CD4-positive, alpha-beta T cell treated with Interleukin-4 for 4 hours (primary cell): ENCODE results near the gene SNCAIP.
"Not testable (repeated sequence)": the region's sequence is repeated elsewhere in the genome, so short reads cannot be mapped to it uniquely, and the experiment has no call there.

Source experiments
- DNase-seq: peaks from one replicate; pipeline ENCODE4 v3.0.0-alpha.2; 2020

SNCAIP gene

DNA sequence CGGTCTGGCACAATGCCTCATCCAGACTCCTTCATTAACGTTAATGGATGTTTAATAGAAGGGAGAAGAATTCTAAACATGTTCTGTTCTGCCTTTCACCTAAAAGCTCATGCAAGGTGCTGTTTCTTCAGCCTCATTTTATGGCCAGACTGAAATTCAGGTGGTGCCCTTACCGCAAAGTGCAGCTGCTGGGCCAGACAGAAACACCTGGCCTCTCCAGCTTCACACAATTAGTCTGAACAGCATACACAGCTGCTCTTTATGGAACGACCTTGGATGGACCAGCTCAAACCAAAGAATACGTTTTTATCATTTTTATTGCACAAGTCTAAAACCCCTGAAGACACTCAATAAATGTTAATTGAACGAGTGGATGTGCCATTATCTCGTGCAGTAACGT is 4.6 kb downstream of the SNCAIP start:
- no peak for DNase-seq

DNA sequence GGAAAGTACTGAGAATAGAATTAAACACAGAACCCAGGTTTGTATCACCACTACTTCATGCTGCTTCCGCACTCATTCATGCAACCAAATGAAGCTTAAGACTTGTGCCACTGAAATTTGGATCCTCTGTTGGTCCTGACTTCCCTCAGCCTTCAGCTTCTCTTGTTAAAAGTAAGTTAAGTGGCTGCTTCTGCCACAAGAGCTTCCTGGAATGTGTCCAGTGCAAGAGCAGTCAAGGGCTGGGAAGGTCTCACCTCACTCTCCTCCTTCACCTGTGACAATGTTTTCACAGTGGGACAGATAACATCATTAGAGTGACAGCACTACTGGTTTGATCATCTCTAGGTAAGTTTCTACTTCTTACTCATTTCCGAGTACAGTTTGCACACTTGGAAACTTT is 7.9 kb downstream of the SNCAIP start:
- no peak for DNase-seq

DNA sequence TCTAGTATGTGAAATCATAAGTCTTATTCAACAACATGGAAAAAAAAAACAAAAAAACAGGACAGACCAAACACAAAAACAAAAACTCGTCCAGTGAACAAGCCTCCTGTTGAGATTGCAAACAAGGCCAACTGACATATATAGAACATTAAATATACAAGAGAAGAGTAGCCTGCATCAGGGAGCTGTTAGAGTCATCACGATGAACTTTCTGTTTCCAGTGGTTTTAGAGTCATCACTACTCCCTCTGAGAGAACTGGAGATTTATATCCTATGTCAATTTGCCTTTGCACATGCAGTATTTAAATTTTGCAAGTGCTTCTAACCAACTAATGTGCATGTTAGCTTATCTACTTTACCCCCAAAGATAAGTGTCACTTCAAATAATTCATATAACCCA is 9.9 kb downstream of the SNCAIP start:
- DNase-seq: no peak

DNA sequence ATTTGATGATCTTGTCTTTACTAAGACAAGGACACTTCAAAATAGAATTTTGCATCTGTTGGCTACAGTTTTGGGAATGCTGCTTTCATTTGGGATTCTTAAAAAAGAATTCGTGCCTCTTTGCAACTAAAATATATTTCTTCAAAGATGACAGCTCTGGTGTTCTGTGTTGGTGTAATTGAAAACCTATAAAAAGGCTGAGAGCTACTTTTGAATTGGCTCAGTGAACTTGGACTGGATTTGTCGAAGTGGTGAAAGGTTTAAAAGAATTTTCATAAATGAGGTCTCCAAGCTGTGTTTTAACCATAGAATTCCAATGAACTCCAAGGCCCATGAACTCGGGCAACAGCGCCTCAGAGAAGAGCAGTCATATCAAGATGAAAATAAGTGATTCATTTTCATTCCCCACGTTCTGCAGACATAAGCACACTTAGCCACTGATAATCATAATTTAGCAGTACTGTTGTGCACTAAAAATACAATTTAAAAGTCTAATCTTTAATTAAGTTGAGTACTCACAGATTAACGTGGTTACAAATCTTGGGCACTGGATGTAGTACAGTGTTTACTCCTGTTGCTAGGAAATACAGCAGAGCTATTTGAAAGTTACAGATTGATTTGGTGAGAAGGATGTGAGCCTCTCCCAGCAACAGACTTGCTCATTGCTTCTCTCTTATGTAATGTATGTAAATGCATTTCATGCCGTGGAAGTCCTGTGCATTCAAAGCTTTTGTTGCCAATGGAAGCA is 10.9 kb downstream of the SNCAIP start:
- no peak for DNase-seq

DNA sequence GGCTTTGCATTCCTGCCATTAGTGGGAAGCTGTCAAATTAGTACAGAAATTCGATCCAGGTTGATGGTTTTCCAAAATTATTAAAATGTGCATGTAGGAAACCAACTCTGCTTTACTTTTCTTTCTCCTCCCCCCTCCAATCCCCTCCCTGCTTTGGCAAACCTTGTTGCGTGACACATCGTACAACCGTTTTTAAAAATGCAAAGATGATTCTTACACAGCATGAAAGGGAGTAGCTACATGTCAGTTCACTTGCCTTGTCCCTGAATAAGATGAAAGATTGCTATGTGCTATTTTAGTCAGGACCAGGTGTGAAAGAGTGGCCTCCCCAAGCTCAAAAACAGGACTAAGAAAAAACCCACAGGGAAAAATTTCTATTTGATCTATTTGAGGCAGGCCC is 11.7 kb downstream of the SNCAIP start:
- DNase-seq: no peak

DNA sequence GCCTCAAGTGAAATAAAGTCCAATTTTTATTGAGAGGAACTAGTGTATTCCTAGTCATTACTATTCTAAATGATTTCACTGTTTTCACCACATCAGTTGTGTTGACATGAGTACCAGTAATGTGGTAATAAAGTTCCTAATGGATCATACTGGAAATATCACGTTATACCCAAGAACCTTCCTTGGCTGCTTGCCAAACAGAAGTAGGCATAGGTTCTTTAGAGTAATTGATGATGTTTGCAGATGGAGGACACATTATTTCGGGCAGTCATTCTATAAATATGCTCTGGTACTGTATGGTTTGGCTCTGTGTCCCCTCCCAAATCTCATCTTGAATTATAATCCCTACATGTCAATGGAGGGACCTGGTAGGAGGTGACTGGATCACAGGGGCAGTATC is 15.1 kb downstream of the SNCAIP start:
- DNase-seq: no peak

DNA sequence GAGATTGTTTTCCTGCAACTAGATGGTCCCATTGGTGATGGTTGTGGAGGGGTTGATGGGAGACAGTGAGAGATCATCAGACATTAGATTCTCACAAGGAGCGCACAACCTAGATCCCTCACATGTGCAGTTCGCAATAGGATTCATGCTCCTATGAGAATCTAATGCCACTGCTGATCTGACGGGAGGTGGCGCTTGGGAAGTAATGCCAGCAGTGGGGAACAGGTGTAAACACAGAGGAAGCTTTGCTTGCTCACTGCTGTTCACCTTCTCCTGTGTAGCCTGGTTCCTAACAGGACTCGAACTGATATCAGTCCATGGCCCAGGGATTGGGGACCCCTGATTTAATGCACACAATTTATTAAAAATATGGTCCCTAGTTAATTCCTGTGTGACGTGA is 18.8 kb downstream of the SNCAIP start:
- DNase-seq: no peak

DNA sequence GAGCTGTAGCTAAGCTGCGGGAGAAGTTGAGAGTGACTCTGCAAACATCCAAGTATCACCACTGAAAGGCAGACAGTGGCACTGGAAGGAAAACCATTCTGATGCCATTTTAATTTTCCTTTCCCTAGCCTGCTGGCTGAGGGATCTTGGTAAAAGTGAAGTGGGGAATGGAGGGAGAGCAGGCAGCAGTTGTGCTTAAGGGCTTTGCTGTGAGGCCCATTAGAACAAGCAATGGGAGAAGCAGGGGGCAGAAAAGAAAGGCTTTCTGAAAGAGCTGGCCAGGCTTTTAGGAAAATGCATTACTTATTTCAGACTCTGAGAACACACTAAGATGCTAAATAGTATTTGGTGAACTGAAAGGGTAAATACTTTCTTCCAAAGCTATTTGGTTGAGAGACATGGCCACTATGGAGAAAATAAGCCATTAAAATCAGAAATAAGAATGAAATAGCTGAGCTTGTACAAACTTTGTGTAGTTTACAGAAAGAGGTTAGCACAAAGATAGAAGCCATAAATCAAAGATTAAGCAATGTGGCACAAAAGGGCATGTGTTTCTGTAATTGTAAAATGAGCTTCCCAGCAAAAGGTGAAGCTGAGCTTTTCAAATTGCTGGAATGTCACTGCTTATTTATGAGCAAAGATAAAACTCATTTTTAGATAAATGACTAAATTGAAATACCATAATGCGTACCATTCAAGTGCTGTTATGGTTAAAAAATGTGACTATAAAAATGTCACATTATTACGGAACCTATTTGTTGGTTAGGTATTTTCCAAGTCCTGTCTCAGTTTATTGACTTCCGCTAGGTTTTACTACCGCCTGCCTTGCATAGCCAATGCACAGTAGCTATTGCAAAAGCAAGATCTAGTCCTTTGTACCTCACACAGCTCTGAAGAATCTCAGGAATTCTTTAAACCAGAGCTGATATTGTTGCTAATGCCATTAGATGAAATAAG is 20.8 kb downstream of the SNCAIP start:
- no peak for DNase-seq

DNA sequence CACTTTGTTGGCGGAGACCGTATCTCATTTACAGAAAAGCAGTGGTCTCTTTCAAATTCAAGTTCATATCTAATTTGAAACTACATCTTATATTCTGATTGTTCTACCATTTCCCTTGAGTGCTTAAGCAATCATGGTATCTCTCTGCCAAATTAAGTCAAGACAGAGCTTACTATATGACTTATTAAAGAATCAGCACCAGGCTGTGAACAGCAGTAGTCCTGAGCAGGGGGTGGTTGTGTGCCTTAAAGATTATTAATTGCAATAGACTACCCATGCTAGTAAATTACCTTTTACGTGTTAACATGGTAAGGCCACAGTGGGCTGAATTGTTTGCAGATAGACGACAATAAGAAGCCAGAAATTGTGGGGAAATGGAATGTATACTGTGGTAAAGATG is 21.5 kb downstream of the SNCAIP start:
- DNase-seq: no peak

DNA sequence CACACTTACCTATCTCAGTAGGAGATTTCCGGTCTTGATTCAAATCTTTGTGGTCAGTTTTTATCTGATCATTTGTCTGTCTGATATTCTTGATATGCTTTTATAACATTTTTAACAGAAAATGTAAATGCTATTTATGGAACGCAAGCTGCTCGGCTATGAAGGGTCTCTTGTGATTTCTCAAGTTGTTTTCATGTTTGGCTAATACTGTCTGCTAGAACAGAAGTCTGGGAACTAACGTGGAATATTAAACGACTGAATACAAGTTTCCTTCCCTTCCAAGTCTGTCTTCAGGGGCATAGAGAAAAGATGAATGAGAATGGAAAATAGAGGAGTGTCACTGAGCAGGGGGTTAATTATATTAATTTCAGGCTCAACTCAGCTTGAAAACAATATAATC is 27.6 kb downstream of the SNCAIP start:
- no peak for DNase-seq

DNA sequence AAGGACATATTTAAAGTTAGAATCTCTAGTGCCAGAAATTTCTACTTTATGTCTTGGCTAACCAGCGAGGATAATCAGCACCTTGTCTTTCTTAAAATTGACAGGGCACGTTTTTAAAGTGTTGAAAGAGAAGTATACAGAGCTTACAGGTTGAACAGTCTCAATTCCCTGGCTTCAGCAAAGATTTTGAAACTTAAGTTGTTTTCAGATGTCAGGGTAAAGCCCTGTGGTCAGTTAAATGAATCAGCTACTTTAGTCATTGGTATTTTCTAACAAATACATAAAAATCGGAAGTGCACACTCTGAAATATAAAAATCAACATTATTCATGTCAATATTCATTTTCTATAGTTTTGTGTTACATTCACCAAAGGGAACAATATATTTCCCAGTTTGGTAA is 29.1 kb downstream of the SNCAIP start:
- no peak for DNase-seq

DNA sequence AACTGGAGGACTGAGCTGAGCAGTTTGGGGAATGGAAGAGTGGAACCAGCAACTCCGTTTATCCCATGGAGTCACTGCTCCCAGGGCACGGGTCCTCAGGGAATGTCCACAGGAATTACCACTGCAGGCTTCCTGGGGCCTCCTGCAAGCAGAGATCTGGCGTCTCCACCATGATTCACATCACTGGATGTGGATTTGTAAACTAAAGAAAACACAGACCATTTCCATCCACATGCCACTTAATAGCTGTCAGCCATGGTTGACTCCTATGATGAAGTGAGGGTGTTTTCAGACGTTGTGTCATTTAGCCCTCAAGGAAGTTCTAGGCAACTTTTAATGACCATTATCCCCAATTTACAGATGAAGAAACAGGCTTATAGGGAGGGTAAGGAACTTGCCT is 30.2 kb downstream of the SNCAIP start:
- no peak for DNase-seq

DNA sequence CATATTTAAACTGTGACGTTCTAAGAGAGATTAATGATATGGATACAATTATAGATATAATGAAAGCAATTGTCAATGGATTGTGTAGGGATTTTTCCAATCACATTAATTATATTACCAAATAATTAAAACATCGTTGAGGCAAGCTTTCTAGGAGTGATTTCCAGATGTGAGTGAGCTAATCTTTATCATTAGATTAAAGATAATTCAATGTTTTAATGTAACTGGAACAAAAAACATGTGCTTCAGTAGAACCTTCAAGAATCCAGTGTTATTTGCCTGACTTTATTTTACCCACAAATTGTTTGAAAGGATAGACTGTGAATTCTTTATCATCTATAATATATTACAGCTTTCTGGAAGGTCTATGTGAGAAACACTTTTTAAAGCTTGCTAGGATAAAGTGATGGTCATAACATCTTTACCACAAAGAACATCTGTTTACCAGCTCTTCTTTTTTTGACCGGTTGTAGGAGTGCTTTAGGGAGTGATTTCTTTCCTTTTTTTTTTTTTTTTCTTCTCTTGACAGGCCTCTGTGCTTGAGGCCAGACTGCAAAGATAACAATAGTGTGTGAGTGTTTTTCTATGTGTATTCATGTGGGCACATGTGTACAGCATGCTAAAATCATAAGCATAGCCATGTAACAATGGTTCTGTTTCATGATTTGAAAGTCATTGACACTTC is 35.0 kb downstream of the SNCAIP start:
- DNase-seq: no peak

DNA sequence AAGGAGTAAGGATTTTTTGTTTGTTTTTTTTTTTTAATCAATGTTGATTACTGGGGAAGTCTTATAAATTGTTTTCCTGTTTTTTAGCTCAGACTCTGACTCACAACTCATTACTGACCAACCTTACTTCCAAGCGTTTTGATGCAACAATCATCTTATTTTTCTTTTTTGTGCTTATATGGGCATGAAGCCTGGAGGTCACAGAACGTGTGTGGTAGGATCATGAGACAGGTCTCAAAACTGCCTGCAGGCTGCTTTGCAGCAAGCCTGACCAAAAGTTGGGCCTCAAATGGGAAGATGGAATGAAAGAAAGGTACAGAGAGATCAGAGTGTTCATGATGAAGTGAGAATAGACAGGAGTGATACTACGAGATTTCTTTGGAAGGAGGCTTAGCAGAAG is 38.5 kb downstream of the SNCAIP start:
- DNase-seq: no peak

DNA sequence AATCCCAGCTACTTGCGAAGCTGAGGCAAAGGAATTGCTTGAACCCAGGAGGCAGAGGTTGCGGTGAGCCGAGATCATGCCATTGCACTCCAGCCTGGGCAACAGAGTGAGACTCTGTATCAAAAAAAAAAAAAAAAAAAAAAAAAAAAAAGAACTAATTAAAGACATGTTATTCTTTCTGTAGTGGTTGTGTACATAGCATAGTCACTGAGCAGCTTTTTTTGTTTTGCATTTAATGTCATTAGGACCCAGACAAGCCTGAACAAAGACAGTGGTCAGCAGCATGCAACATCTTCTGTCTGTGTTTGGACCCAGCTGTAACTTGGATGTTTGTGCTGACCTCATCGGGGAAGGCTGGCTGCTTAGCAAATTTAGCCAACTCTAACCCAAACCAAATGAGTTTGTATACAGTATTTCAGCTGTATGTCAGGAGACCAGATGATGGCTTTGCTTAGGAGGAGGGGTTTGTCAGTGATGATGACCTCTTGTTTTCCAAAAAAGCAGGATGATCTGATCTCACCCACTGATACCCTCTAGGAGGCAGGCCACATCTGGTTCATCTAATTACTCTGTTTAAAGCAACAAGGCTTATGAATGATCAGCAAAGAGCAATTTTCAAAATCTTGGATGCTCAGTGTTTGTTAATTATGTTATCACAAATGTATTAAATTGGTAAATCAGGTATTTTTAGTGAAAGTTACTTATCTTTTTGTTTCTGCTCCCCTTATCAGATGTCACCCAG is 39.5 kb downstream of the SNCAIP start:
- no peak for DNase-seq

DNA sequence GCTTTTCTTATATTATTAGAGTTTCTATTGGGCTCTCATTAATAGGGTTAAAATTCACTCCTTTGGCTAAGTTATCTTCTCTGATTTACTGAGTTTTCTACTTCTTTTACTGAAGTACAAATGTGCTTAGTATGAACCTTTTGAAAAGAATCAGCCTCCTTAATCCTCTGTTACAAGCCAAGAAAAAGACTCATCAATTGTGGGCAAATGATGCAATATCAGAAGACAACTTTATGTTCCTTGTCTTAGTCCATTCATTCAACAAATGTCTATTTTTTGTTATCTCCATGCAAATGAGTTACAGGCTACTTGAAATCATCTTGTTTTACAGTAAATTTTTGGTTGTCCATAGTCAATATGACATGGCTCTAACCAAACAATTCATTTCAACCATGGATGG is 40.3 kb downstream of the SNCAIP start:
- DNase-seq: no peak

DNA sequence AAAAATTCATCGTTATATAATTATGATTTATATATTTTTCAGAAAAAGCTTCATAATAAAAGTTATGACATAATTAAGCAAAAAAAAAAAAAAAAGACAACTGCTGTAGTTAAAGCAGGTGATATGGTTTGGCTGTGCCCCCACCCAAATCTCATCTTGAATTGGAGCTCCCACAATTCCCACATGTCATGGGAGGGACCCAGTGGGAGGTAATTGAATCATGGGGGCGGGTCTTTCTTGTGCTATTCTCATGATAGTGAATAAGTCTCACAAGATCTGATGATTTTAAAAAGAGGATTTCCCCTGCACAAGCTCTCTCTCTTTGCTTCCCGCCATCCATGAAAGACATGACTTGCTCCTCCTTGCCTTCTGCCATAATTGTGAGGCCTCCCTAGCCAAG is 41.3 kb downstream of the SNCAIP start:
- DNase-seq: not testable (repeated sequence)

DNA sequence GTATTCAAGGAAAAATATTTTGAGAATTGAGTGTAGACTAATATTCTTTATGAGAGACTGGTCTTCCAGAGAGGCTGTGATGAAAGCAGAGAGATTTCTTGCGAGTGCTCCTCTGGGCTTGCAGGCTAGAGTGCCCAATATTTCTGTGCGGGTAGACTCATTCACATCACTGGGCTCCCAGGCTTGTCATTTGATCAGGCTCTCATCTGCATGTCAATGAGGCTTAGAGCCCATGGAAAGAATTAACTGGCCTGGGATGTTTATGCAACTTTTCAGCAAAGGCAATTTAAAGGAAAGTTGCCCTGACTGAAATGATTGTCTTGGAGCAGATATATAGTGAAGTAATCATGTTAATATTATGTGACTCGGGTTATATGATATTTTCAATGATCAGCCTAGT is 42.3 kb downstream of the SNCAIP start:
- DNase-seq: no peak

DNA sequence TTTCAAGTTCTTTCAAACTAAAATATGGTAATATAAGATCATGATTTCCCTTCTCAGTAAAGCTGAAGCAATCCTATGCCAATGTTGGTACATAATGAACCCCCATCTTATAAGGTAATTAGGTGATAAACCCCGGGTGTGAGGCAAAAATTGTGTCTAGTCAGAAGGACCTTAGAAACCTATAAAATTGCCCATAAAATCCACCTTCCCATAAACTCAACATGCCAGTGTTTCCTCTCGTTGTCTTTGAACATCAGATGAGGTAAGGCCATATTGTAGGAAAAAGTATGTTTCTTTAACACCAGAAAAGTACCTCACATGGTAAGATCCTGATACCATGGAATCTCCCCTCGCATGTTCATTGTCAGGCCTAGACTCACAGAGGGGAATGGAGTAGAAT is 43.3 kb downstream of the SNCAIP start:
- DNase-seq: no peak

DNA sequence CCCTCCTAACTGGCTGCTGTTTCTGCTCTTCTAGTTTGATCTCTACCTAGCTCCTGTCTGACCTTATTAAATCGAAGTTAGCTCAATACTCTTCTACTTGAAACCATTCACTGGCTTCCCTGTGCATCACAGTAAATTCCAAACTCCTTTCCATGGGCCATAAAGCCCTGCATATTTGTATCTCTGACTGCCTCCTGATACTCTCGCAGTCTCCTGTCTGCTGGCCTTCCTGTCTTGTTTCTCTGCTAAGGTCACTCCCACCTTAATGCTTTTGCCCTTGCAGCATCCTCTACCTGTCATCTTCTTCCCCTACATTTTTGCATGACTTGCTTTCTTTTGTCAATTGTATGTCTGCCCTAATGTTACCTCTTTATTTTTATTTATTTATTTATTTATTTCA is 44.8 kb downstream of the SNCAIP start:
- no peak for DNase-seq

DNA sequence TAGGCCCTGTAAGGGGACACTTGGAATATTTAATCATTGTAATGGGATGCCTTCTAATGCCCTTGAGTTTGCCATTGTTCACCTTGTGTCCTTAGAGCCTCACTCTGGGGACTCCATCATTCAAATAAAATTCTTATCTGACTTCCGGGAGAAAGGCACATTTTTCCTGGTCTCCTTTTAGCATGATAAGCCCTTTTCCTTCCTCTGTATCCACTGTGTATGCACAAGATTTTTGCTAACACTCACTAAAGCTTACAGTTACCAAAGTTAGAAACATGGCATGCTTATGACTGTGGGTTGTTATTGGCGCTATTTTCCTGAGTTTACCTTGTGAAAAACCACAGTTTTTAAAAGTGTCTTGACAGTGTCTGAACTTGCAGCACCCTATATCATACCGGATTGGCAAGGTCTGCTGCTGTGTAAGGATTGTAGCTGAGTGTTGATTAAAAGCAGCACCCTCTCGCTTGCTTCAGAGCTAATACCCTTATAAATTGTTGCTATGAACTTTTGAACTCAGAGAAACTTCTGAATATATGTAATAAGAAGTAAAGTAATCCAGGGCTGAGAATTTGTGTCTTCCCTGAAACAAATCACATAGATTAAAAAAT is 46.4 kb downstream of the SNCAIP start:
- no peak for DNase-seq

DNA sequence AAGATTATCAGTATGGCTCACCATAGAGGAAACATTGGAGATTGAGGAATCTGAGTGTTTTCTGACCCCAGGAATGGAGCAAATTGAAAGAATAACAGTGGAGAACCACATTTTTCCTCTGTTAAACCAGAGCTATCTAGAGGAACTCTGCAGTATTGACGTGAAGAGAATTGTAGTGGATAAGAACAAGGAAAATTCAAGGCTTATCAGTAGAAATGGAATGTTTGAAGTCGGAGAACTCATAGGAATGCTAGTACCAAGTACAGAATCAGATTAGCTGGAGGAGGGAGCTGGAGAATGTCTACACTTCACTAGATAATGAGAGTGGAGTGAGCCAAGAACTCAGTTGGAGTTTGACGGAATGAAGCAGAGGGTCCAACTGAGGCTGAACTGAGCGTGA is 50.3 kb downstream of the SNCAIP start:
- no peak for DNase-seq

DNA sequence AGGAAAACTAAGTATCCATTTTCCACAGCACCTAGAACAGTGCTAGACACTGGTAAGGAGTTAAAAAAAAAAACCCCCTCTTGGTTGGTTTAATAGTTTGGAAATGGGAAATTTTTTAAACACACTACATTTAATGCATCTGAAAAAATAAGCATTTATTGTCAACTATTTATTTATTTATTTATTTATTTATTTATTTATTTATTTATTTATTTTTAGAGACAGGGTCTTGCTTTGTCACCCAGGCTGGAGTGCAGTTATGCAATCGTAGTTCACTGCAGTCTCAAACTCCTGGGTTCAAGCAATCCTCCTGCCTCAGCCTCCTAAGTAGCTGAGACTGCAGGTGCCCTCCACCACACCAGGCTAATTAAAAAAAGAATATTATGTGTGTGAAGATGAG is 51.6 kb downstream of the SNCAIP start:
- DNase-seq: no peak
